Kidney capillary endothelial cell (primary cell): Measurements from ENCODE around the gene MLXIP.

Experiments
- DNase-seq: peaks from one replicate; pipeline ENCODE4 v3.0.0-alpha.2; 2018; ENCODE audit warnings: low spot score

MLXIP gene

DNA sequence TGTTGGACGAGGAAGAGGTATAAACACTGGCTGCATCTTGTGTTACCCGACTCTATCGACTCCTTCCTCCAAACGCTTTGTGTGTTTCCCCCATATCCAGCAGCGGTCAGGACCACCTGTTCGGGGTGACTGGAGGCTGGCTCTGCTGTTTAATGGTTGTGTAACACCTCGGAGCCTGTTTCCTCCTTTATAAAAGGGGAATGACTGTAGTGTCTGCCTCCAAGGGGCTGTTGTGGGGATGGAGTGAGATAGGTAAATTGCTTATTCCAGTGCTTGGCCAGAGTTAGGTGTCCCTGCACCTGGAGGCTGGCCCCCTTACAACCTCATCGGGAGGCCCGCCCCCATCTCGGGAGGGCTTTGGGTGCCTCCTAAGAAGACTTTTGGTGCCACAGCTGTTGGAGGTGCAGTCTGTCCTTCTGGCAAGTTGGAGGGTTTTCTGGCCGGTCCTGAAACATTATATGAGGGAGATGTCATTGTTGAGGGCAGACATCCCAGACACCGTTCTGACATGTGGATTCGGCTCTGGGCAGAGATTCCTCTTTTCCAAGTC, 1.1 kb downstream of the MLXIP start:
- no peak for DNase-seq

DNA sequence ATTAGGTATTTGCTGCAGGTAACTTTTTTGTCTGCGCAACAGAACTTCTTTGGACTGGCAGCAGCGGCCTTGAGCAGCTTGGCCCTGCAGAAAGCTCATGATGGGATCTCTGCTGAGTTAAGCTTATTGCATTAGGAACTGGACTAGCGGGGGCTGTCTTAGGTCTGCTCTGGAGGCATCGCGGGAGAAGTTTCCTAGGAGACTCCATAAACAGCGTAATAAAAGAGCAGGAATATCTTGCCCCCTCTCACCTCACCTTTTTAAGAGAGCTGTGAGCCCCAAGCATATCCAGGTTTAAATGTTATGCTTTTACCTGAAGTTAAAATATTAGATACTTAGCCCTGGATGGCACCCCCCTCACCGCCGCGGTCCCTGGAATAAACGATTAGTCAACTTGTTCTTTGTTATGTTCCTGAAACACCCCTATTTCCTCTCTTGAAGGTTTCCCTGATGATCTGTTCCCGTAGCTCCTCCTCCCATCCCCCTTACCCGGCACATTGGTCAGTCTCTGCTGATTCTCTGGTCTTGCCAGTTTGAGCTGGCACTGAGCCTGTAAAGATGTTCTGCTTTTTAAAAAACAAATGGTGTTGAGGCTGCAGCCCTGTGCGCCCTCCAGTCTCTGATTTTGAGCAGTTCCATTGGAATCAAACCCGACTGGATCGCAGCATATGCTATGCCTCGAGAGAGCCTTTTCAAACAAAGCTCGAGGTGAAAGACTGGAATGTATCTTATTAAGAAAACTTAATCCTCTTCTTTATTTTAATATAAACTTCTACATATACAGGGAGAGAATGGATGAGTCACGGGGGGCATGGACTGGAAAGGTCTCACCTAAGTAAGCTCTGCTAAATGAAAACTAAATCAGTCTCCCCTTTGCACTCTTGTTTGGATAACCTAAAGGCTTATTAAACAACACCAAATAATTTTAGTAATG, 1.9 kb downstream of the MLXIP start:
- no peak for DNase-seq

DNA sequence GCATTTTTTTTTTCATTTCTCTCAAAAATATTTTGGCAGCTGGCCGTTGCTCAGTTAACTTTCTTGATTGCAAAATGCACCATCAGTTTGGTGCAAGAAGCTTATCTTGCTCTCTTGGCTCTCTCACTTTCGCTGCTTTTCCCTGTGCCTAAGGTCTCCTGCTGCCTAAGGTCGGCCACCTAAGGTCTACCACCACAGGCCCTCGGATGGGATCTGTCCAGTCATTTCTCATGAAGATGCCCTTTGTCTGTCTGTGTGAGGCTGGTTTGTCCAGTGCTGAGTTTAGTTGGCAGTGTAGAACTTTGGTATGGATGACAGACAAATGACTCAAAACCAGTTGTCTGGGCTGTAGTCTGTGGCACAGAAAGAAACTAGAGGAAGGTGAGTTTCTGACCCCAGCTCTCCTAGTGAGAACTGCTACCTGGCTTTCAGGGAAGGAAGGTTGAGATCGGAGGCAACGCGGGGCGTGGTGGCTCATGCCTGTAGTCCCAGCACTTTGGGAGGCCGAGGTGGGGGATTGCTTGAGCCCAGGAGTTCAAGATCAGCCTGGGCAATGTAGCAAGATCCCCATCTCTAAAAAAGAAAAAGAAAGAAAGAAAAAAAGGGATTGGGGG, 2.6 kb downstream of the MLXIP start:
- DNase-seq: no peak

DNA sequence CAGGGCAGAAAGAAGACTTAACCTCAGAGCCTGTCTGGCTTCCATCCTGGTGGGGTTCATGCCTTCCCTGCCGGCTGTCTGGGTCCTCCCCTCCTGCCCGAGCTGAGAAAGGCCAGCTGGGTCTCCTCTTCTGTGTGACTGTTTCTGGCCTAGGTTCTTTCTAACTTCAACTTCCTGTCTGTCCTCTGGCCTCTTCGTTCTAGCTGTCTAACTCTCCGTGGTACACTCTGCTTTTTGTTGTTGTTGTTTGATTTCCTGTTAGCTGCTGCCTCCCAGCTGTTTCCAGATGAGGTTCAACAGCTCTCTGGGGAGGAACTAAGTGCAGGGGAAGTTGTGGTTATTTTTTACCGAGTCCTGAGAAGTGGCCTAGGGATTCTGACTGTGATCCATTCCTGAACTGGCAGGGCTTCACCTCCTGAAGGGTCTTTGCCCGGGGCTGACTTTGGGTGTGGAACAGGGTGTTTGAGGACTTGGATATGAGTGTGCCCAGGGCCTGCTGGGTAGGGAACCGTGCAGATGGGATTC, 3.2 kb downstream of the MLXIP start:
- no peak for DNase-seq

DNA sequence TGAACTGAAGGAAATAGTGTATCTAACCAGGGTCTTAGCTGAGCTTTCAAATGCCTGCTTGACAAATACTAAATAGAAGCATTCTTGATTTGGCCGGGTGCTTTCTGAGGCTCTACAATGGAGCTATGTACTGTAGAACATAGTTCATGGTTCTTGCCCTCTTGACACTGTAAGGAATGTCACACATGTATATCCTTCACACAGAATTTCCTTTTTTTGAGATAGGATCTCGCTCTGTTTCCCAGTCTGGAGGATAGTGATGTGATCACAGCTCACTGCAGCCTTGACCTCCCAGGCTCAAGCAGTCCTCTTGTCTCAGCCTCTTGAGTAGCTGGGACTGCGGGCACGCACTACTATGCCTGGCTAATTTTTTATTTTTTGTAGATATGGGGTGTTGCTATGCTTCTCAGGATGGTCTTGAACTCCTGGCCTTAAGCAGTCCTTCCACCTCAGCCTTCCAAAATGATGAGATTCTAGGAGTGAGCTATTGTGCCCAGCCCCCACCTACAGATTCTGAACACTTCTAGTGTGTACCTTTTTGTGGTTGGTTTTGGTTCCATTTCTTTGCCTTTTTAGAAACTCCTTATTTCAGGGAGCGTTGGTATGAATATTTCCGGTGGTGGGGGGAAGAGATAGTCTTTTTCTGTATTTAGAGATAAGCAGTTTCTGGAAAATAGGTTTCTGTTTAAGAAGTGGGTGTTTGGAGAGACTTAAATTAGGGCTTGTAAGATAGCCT, 4.2 kb downstream of the MLXIP start:
- no peak for DNase-seq

DNA sequence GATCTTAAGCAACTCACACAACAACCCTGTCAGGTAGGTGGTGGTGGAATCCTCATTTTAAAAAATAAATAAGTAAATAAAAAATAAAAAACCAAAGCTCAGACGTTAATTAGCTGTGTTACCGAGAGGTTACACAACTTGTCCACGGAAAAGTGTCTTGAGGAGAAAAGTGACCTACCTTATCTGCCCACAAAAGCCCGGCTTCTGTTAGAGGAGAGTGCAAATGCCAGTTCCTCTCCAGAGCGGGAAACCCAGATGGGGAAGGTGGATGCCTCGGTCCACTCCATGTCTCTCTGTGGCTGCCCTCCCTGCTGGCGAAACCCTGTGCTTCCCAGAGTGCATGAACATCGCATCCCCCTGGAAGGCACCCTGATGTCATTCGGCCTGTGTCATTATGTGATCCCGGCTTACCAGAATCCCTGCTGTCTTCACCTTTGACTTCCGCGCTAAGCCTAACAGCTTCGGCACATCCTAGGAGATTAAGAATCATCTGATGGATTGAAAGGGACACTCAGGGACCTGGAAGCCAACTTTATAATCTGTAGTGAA, 6.4 kb downstream of the MLXIP start:
- DNase-seq: no peak

DNA sequence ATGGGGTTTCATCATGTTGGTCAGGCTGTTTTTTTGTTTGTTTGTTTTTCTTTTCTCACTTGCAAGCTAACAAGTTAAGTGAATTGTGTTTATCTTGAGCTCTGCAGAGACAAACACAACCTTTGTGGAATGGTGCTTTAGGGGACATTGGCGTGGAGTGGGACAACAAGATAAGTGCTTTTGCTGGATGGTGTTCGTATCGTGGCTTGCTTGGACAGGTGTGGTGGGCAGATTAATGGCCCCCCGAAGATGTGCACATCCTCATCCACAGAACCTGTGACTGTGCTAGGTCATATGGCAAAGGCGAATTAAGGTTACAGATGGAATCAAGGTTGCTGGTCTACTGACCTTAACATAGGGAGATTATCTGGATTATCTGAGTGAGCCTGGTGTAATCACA, 7.0 kb downstream of the MLXIP start:
- no peak for DNase-seq

DNA sequence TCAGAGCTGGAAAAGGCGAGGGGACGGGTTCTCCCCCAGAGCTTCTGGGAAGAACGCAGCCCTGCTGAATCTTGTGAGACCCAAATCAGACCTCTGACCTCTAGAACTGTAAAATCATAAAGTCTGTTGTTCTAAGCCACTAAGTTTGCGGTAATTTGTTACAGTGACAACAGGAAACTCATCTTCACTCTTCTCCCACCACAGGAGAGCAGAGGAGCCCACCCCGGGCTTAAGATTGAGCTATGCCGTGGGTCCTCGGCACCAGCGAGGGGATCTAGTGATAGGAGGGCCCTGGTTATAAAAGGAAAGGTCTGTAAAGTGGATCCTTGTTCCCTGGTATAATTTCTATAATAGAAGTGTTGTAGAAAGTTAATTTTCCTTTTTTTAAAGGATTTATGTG, 7.6 kb downstream of the MLXIP start:
- no peak for DNase-seq

DNA sequence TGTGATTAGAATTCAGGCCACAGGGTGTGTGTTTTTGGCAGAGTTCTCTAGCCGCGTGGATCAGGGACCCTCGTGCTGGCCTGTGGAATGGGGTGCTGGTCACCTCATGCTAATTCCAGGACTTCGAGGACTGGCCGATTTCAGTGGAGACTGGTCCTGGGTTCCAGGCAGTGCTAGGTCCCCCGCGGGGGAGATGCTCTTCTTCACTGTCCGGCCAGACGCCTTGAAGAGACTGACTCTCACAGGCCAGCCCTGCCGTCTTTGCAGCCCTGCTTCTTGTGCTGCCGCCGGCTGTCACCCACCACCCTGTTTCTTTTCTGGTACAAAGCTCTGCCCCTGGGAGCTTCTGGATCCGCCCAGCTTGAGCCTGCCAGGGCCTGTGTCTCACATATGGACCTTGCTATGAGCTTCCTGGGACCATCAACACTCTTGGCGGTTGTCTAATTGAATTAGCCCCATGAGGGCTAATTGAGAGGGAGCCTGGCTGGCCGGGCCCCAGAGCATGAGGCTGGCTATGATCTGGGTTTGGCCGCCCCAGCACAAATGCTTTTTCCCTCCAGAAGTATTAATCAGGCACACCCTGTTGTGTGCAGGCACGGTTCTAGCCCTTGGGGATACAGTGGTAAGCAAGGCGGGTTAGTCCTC, 8.2 kb downstream of the MLXIP start:
- DNase-seq: no peak

DNA sequence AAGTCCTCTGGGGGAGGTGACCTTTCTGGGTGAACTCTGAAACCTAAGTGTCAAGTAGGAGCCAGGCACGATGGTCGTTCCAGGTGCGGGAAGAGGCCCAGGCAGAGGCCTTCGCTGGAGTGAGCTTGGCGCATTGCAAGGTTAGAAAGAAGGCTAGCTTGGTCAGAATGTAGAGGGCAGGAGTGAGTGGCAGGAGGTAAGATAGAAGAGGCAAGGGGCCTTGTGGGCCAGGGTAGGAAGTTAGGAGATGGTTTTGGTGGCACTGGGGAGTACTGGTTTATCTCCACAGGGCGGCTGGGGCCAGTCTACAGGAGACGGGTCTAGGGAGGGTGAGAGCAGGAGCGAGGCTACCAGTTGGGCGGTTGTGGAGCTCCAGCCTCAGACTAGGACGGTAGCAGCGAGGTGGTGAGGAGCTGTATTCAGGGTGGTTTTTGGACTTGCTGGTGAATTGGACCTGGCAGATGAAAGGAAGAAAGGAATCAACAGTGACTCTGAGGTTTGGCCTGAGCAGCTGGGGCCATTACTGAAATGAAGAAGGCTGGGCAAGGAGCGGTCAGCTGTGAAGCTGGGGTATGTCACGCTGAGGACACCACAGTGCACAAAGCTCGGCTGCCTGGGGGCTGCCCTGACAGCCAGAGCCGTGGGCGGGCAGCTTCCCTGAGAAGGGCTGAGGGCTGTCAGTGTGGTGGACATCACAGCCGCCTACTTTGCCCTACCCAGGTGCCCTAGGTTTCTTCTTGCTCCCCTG, 9.0 kb downstream of the MLXIP start:
- DNase-seq: no peak

DNA sequence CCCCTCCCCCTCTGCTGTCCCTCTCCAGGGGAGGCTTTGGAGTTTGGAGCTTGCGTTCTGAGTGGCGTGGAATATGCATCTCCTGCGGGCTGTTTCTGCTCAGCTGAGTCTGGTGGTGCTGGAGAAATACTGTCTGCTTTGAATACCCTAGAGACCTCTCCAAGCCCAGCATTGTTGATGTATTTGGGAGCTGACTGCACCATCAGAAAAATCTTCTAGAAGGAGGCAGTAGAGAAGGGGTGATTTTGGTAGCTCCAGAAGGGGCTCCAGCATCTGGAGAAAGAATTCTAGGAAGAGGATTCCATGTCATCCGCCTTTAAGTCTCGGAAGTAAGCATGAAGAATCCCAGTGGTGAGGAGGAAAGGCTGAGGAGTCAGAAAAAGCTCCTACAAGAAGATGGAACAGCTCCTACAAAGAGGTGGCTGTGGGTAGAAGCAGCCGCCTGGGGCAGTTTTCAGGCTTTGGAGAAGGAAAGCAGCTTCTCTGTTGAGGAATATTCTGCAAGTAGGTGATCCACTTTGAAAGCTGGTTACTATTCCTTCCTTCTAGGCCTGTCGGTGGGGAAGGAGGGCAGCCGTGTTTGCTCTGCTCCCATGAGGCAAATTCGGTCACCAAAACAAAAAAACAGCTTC, 9.7 kb downstream of the MLXIP start:
- DNase-seq: no peak

DNA sequence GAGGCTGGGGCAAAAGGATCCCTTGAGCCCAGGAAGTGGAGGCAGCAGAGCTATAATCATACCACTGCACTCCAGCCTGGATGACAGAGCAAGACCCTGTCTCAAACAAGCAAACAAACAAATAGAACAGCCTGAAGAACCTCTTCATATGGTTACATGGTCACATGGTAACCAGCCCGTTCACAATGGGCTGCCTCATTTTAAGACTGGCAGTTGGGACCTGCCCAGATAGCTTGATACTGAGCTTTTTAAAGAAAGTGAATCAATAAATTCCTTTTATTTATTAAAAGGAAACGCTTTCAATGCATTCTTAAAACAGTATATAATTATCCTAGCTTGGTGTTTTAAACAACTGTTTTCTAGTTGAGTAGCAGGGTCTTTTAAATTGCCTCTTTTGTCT, 10.5 kb downstream of the MLXIP start:
- DNase-seq: no peak

DNA sequence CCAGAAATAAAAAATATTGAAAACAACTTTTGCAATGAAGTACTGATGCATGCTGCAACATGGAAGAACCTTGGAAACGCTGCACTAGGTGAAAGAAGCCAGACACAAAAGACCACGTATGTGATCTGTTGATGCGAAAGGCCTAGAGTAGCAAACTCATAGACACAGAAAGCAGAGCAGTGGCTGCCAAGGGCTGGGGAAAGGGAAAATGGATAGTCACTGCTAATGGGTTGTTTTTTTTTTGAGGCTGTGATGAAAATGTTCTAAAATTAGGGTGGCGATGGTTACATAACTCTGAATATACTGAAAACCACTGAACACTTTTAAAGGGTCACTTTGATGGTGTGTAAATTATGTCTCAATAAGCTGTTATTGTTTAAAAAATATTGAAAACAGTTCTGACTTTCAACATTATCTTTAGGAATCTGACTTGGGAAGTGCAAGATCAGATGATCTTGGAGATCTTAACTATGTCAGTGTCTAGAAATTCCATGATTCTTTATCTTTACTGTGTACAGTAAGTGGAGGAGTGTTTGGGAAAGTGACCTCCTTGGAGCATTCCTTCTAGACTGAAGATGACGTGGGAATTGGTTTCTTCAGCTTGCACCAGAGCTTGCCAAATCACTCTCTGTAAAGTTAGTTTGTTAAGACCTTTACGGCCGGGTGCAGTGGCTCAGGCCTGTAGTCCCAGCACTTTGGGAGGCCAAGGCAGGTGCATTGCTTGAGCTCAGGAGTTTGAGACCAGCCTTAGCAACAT, 12.4 kb downstream of the MLXIP start:
- no peak for DNase-seq

DNA sequence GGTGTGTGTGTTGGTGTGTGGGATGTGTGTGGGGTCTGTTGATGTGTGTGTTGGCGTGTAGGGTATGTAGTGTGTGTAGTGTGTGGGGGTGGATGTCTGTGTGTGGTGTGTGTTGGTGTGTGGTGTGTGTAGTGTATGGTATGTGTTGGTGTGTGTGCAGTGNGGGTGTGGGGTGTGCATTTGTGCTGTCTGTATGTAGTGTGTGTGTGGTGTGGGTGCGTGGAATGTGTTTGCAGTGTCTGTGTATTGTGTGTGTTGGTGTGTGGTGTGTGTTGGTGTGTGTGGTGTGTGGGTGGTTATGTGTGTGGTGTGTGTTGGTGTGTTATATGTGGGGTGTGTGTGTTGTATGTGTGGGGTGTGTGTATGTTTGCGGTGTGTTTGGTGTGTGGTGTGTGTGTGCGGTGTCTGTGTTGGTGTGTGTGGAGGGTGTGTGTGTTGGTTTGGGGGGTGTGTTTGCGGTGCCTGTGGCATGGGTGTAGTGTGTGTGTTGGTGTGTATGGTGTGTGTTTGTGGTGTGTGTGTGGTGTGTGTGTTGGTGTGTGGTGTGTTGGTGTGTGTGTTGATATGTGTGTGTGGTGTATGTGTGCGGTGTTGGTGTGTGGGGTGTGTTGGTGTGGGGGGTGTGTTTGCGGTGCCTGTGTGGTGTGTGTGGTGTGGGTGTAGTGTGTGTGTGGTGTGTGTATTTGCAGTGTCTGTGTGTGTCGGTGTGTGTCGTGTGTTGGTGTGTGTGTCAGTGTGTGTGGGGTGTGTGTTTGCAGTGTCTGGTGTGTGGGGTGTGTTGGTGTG, 14.7 kb downstream of the MLXIP start:
- DNase-seq: no peak

DNA sequence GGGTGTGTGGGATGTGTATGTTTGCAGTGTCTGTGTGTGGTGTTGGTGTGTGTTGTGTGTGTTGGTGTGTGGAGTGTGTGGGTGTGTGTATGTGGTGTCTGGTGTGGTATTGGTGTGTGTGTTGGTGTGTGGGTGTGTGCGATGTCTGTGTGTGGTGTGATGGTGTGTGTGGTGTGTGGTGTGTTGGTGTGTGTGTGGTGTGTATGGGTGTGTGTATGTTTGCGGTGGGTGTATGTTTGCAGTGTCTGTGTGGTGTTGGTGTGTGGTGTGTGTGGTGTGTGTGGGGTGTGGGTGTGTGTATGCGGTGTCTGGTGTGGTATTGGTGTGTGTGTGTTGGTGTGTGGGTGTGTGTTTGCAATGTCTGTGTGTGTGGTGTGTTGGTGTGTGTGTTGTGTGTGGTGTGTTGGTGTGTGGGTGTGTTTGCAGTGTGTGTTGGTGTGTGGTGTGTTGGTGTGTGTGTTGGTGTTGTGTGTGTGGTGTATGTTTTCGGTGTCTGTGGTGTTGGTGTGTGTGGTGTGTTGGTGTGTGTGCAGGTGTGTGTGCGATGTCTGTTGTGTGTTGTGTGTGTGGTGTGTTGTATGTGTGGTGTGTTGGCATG, 15.7 kb downstream of the MLXIP start:
- no peak for DNase-seq

DNA sequence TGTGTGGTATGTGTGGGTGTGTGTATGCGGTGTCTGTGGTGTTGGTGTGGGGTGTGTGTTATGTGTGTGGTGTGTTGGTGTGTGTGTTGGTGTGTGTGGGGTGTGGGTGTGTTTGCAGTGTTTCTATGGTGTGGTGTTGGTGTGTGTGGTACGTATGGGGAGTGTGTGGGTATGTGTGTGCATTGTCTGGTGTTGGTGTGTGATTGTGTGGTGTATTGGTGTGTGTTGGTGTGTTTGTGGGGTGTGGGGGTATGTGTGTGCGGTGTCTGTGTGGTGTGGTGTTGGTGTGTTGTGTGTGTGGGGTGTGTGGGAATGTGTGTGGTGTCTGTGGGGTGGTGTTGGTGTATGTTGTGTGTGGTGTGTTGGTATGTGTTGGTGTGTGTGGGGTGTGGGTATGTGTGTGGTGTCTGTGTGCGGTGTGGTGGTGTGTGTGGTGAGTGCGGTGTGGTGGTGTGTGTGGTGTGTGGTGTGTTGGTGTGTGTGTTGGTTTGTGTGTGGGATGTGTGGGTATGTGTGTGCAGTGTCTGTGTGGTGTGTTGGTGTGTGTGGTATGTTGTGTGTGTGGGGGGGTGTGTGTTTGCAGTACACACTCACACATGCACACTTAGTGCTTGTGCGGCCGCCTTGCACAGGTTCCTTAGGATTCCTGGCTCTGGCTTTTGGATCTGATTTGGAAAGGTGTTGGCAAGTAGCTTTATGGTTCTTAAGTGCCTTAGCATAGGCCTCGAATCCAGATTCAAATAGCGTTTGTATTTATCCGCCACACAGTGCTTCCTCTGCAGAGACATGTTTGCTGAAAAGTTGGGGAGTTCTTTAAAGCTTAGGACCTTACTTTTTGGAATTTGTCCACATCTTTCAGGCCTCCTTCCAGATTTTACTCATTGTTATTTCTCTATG, 16.4 kb downstream of the MLXIP start:
- DNase-seq: no peak

DNA sequence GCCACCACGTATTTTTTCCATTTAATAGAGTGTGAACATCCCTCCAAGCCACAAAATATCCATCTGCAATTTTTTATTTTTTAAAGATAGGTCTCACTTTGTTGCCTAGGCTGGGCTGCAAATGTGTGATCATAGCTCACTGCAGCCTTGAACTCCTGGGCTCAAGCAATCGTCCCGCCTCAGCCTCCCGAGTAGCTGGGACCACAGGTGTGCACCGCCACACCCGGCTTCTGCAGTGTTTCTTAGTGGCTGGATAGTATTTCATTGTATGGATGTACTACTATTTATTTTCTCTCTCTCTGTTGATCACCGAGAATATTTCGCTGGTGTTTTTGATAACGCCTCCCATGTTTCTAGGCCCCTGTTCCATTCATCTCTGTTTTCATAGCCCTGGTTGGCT, 17.5 kb downstream of the MLXIP start:
- no peak for DNase-seq
